RWPE1 (cell line): ENCODE measurements around the gene ATP2B2.

ENCODE experiments used
- CTCF ChIA-PET: fragments of 350-600 bp; sonication (Branson Sonifier 250); formaldehyde crosslinking; extraction: SDS; loops from one replicate; lab custom pipeline; 2021; lab: Yijun Ruan, JAX
- POLR2A ChIA-PET: fragments of 400-600 bp; formaldehyde crosslinking; extraction: SDS; loops from one replicate; lab custom pipeline; 2020; ENCODE audit warnings: antibody characterized with exemption; ENCODE audit not compliant: low non-redundant PET; lab: Yijun Ruan, JAX
- DNase-seq: peaks from one replicate; pipeline ENCODE4 v3.0.0; 2012; ENCODE audit warnings: low spot score
- H3K27ac ChIP-seq: fragments of 450-650 bp; 2 replicates; pipeline ENCODE4 v1.5.1; 2017
- TF ChIP-seq, protein P1 (sequence below): fragments of 450-650 bp; conservative IDR thresholded peaks from 2 replicates; pipeline ENCODE4 v1.5.1; 2017; ENCODE audit warnings: low read depth, mild to moderate bottlenecking

The ATP2B2 gene

DNA sequence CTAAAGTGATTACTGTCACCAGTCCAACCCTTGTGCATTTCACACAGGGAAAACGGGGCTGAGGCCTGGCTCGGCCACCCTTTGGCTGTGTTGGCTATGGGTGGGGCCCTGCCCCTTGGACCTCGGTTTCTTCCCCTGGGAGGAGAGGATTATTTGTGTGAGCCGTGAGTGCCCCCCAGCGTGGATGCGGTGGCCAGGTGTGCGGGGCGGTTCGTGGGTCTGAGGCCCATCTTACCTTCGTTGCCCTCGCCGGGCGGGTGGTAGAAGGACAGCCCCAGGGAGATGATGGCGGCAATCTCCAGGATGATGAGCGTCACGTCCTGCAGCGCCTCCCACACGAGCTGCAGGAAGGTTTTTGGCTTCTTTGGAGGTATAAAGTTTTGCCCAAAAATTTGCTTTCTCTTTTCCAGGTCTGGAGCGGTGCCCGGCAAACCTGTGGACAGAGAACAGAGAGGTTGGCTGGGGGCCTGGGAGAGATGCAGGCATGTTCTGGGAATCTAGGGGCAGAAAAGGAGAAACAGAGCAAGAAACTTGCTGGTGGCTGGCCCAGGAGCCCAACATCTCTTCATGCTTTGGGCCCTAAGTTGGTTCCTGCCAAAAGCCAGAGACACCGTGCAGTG is 94.9 kb downstream of the ATP2B2 start:
- no peak overlapping the region for H3K27ac ChIP-seq
- CTCF ChIA-PET: no interaction called here
- no peak for DNase-seq
- TF ChIP-seq, protein P1, sequence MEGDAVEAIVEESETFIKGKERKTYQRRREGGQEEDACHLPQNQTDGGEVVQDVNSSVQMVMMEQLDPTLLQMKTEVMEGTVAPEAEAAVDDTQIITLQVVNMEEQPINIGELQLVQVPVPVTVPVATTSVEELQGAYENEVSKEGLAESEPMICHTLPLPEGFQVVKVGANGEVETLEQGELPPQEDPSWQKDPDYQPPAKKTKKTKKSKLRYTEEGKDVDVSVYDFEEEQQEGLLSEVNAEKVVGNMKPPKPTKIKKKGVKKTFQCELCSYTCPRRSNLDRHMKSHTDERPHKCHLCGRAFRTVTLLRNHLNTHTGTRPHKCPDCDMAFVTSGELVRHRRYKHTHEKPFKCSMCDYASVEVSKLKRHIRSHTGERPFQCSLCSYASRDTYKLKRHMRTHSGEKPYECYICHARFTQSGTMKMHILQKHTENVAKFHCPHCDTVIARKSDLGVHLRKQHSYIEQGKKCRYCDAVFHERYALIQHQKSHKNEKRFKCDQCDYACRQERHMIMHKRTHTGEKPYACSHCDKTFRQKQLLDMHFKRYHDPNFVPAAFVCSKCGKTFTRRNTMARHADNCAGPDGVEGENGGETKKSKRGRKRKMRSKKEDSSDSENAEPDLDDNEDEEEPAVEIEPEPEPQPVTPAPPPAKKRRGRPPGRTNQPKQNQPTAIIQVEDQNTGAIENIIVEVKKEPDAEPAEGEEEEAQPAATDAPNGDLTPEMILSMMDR: no peak
- POLR2A ChIA-PET: no interaction called here

DNA sequence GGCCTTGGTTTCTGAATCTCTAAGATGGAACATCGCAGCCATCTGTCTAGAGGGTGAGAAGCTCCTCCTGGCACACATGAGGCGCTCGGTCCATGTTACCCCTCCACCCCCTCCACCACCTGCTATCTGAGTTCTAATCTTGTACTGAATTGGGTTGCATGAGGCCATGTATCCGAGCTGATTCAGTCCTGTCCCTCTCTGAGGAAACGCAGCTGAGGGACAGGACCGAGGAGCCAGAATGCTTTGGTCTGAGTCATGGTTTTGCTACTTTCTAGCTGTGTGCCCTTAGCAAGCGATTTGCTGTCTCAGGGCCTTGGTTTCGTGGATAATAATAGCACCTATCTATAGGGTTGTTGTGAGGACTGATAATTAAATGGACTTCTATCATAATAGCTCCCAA is 96.7 kb downstream of the ATP2B2 start:
- ChIA-PET POLR2A (no interaction called here), CTCF (no interaction called here)
- no peak for DNase-seq
- H3K27ac ChIP-seq: no peak overlapping the region
- TF ChIP-seq, protein P1: no peak

DNA sequence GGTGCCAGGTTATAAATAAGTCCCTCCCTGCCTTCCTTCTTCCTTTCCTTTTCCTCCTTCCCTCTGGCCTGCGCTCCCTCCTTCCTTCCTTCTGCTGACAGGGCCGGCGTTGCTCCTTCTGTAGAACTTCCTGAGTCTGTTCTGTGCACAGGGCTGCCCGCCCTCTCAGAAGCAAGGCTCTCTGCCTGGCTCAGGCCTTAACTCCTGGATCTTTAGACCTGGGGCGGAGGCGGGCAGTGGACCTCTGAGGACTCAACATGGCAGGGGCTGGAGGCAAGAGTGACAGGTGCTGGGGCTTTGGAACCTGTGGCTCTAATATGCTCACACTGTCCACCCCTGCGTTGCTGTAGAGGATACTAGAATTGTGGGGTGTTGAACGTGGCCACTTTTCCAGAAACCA is 98.0 kb downstream of the ATP2B2 start:
- TF ChIP-seq, protein P1: no peak
- ChIA-PET CTCF (no interaction called here), POLR2A (no interaction called here)
- DNase-seq: no peak
- H3K27ac ChIP-seq: no peak overlapping the region

DNA sequence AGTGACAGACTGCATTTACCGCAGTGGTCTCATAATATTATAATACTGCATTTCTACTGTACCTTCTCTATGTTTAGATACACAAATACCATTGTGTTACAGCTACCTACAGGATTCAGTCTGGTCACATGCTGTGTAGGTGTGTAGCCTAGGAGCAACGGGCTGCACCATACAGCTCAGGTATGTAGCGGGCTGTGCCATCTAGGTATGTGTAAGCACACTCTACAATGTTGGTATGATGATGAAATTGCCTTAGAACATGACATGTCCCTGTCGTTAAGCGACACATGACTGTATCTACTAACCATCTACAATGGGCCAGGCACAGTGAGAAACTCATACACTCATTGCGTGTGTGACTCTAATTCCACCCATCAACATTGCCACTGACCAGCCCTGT is 99.0 kb downstream of the ATP2B2 start:
- no peak for DNase-seq
- CTCF ChIA-PET: no interaction called here
- TF ChIP-seq, protein P1: no peak
- no peak overlapping the region for H3K27ac ChIP-seq
- POLR2A ChIA-PET: no interaction called here

DNA sequence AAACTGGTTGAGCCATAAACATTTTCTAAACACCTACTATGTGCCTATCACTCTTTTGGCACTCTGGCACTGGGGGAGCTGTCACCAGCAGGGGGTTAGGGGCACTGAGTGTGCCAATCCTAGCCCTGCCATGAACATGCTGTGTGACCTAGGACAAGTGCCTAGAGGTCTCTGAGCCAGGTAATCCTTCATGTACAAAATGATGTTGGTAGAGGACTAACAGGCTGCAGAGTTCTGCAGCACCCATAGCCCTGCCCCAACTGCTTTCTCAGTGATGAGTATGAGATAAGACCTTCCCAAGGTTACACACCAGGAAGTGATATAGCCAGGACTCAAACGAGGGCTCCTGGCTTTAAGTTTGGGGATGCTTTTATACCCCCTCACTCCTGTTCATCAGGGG is 99.6 kb downstream of the ATP2B2 start:
- ChIA-PET POLR2A (no interaction called here), CTCF (no interaction called here)
- TF ChIP-seq, protein P1: no peak
- DNase-seq: no peak
- H3K27ac ChIP-seq: no peak overlapping the region

DNA sequence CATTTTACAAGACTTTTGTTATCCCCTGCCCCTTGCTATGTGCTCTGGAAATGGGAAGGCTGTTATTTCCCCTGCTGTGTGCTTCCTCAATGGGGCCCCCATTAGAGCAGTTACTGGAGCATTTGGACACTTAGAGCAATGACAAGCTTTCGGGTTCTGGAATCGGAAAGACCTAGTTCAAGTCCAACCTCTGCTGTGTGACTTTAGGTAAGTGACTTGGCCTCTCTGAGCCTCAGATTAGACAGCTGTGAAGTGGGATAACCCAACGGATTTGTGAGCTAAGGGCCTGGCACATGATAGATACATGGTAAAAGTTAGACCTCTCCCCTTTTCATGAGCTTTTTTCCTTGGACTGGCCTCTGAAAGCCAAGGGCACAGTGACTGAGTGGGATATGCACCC is 100.5 kb downstream of the ATP2B2 start:
- ChIA-PET POLR2A (no interaction called here), CTCF (no interaction called here)
- TF ChIP-seq, protein P1: no peak
- no peak for DNase-seq
- no peak overlapping the region for H3K27ac ChIP-seq
